ENCODE results near the gene RCL1. TPM values are rescaled to one million over a fixed set of nuclear protein-coding genes. Genes with fewer than 3 reads are reported as not detected.

The RCL1 gene
- polyA plus RNA-seq, 1 experiment, result 7.8 TPM

DNA sequence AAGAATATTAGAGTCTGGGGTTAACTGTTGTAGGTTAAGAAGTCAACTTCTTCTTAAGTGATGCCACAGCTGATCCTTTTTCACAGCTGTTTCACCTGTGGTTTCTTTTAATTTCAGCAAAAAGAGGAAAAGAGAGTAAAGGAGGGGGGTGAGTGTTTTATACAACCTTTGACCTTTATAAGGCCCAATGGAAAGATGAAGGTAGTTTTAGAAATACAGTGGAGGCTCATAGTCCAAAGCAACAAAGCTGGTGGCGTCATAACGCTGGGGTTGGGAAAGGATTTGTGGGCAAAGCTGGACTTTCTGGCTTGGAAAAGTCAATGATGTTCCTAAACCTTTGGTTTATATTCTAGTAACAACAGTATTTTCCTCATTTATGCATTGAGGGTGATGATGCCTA, 49.5 kb downstream of the RCL1 start:
- Histone ChIP-seq H3K27me3 (ENCODE audit: control insufficient read depth, insufficient read depth, low read length) (no peaks in the 10 kb centered on the region), H3K4me3 (ENCODE audit: low read depth, low read length) (no peak overlapping the region), H3K9me3 (ENCODE audit: control insufficient read depth, insufficient read depth, low read length) (no peaks in the 10 kb centered on the region), H3K27ac (ENCODE audit: low read depth, low read length) (no peak overlapping the region)
- DNase-seq (ENCODE audit: low read depth, low spot score), result no peak
- ChIA-PET POLR2A (no interaction called here), CTCF (interaction anchor here (0.9 kb wide), 1 partner anchor 45 kb away, joined by 3 read pairs; no protein-coding TSS in a partner anchor)
- TF ChIP-seq, protein P1, sequence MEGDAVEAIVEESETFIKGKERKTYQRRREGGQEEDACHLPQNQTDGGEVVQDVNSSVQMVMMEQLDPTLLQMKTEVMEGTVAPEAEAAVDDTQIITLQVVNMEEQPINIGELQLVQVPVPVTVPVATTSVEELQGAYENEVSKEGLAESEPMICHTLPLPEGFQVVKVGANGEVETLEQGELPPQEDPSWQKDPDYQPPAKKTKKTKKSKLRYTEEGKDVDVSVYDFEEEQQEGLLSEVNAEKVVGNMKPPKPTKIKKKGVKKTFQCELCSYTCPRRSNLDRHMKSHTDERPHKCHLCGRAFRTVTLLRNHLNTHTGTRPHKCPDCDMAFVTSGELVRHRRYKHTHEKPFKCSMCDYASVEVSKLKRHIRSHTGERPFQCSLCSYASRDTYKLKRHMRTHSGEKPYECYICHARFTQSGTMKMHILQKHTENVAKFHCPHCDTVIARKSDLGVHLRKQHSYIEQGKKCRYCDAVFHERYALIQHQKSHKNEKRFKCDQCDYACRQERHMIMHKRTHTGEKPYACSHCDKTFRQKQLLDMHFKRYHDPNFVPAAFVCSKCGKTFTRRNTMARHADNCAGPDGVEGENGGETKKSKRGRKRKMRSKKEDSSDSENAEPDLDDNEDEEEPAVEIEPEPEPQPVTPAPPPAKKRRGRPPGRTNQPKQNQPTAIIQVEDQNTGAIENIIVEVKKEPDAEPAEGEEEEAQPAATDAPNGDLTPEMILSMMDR (IDR thresholded peaks at IDR 0.05; ENCODE audit: low read depth, low read length), result no peak

DNA sequence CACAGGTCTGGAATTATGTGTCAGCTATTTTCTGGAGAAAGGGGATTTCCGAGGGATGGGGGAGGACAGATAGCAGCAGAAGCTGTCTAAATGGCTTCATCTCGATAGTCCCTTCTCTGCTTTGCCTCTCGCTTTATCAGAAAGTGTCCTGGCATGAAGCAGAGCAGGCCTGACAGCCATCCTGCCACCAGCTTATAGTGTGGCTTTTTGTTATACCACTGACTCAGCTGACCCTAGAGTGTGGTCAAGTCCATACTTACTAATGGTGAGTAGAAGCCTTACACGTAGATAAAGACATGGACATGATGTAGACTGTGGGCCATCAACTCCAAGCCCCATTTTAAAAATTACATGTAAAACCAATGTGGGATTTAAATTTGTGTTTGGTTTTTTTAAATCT, 50.0 kb downstream of the RCL1 start:
- DNase-seq (ENCODE audit: low read depth, low spot score), result no peak
- no peaks in the 10 kb centered on the region for H3K27me3 ChIP-seq (ENCODE audit: control insufficient read depth, insufficient read depth, low read length)
- no peaks in the 10 kb centered on the region for H3K9me3 ChIP-seq (ENCODE audit: control insufficient read depth, insufficient read depth, low read length)
- POLR2A ChIA-PET, result no interaction called here
- H3K27ac ChIP-seq (ENCODE audit: low read depth, low read length), result no peak overlapping the region
- CTCF ChIA-PET, result interaction anchor here (0.9 kb wide), 1 partner anchor 46 kb away, joined by 3 read pairs; no protein-coding TSS in a partner anchor
- TF ChIP-seq, protein P1 (IDR thresholded peaks at IDR 0.05; ENCODE audit: low read depth, low read length), result no peak
- no peak overlapping the region for H3K4me3 ChIP-seq (ENCODE audit: low read depth, low read length)

DNA sequence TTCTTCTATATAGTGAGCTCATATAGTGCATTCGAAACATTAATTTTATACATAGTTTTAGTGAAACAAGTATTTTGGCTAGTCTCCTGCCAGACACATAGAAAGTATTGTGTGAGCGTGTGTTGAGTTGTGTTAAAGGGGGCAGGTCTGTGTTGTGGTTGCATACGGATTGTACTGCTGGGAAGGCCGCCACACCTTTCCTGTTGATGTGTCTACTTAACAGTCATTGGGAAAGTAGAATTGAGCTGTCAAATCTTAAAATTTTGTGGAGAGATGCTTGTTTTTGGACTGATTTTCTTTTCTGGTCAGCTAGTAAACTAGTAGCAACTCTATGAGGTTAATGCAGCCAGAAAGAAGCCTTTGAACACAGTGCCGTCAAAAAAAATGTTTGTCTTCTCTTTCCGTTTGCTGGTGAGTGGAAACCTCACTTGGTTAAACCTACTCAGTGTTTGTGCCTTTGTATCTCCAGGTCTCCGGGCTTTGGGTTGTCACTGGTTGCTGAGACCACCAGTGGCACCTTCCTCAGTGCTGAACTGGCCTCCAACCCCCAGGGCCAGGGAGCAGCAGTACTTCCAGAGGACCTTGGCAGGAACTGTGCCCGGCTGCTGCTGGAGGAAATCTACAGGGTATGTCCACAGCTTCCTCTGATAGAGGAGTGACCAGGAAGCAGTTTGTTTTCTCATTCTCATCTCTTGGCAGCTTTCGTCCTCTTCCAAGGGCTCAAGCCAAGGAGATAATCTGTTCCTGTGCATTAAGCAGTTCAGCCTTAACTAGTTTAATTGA, 51.5 kb downstream of the RCL1 start:
- TF ChIP-seq, protein P1 (IDR thresholded peaks at IDR 0.05; ENCODE audit: low read depth, low read length), result no peak
- no peak overlapping the region for H3K27ac ChIP-seq (ENCODE audit: low read depth, low read length)
- no peaks in the 10 kb centered on the region for H3K9me3 ChIP-seq (ENCODE audit: control insufficient read depth, insufficient read depth, low read length)
- ChIA-PET POLR2A (no interaction called here), CTCF (no interaction called here)
- H3K27me3 ChIP-seq (ENCODE audit: control insufficient read depth, insufficient read depth, low read length), result no peaks in the 10 kb centered on the region
- DNase-seq (ENCODE audit: low read depth, low spot score), result no peak
- no peak overlapping the region for H3K4me3 ChIP-seq (ENCODE audit: low read depth, low read length)

GRCh38 chr9:4849369-4849768, 56.6 kb downstream of the RCL1 start:
- POLR2A ChIA-PET, result no interaction called here
- H3K27me3 ChIP-seq (ENCODE audit: control insufficient read depth, insufficient read depth, low read length), result no peaks in the 10 kb centered on the region
- TF ChIP-seq, protein P1 (IDR thresholded peaks at IDR 0.05; ENCODE audit: low read depth, low read length), result no peak
- no peaks in the 10 kb centered on the region for H3K9me3 ChIP-seq (ENCODE audit: control insufficient read depth, insufficient read depth, low read length)
- H3K27ac ChIP-seq (ENCODE audit: low read depth, low read length), result no peak overlapping the region
- CTCF ChIA-PET, result no interaction called here
- no peak for DNase-seq (ENCODE audit: low read depth, low spot score)
- no peak overlapping the region for H3K4me3 ChIP-seq (ENCODE audit: low read depth, low read length)

DNA sequence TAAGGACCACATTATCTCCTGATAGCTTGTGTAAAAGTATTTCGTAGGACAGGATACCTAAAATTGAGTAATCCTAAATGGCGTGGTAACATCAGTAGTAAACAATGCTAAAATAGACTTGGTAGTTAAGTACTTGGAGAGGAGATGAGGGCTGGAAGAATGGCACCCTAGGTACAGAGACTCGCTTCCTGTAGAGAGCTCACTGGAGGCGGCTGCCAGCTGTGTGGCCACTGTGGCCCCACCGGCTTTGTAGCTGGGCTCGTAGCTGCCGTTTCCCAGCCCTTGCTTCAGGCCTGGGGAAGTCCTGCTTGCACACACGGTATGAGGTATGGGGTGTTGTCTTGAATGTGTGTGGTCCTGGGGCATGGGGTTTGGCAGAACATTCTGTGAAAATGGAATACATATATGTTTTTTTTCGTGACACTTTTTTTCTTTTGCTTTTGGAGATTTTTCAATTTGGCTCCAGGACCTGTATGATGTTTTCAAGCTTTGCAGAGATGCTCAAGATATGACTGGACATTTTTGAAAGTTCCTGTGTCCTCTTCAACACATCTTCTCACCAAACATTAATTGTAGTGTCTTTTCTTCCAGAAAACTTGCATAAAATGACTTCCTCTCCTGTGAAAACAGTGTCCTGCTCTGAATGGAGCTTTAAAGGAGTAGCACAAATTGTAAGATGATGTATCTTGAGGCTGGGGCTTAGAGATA, 58.0 kb downstream of the RCL1 start:
- ChIA-PET POLR2A (no interaction called here), CTCF (interaction anchor here (0.6 to 1.0 kb wide), 2 partner anchors 17 to 527 kb away, joined by 3 read pairs; no protein-coding TSS in a partner anchor)
- H3K27ac ChIP-seq (ENCODE audit: low read depth, low read length), result no peak overlapping the region
- no peaks in the 10 kb centered on the region for H3K9me3 ChIP-seq (ENCODE audit: control insufficient read depth, insufficient read depth, low read length)
- TF ChIP-seq, protein P1 (IDR thresholded peaks at IDR 0.05; ENCODE audit: low read depth, low read length), result no peak
- H3K27me3 ChIP-seq (ENCODE audit: control insufficient read depth, insufficient read depth, low read length), result no peaks in the 10 kb centered on the region
- DNase-seq (ENCODE audit: low read depth, low spot score), result no peak
- no peak overlapping the region for H3K4me3 ChIP-seq (ENCODE audit: low read depth, low read length)
